ENCODE data around the gene ZNF439. TPM values are rescaled to one million over a fixed set of nuclear protein-coding genes. Genes with fewer than 3 reads are reported as not detected.
"Not testable (repeated sequence)": the region's sequence is repeated elsewhere in the genome, so short reads cannot be mapped to it uniquely, and the experiment has no call there.

The ZNF439 gene
- total RNA-seq: 0.60 TPM

- ATAC-seq (peak; percentile 93), DNase-seq (ENCODE audit: low spot score) (peak; percentile 72)
Measured at GRCh38 chr19:11848594-11849469, at the start of gene ZNF439. Gene ZNF439, plus strand, starts transcription at chr19:11848726. Its CDS starts 142 bp downstream, at chr19:11848868.

- no peak for DNase-seq (ENCODE audit: low spot score)
- ATAC-seq: no peak
Measured at GRCh38 chr19:11806354-11807098, 42.0 kb upstream of the ZNF439 start.

DNA sequence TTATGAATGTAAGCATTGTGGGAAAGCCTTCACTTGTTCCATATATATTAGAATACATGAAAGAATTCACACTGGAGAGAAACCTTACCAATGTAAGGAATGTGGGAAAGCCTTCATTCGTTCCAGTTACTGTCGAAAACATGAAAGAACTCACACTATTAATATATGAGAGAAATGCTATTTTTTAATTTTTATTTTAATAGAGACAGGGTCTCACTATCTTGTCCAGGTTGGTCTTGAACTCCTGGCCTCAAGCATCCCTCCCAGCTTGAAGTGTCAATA, 41.5 kb upstream of the ZNF439 start:
- ATAC-seq (no peak), DNase-seq (ENCODE audit: low spot score) (no peak)

GRCh38 chr19:11813703-11814028, 34.9 kb upstream of the ZNF439 start:
- ATAC-seq: peak; percentile 49
- DNase-seq (ENCODE audit: low spot score): no peak

- ATAC-seq: peak; percentile 99
Measured at GRCh38 chr19:11814029-11814699, 34.4 kb upstream of the ZNF439 start, which contains the start of gene ZNF440. Gene ZNF440, plus strand, starts transcription at chr19:11814273. Its CDS starts 175 bp downstream, at chr19:11814448.

DNA sequence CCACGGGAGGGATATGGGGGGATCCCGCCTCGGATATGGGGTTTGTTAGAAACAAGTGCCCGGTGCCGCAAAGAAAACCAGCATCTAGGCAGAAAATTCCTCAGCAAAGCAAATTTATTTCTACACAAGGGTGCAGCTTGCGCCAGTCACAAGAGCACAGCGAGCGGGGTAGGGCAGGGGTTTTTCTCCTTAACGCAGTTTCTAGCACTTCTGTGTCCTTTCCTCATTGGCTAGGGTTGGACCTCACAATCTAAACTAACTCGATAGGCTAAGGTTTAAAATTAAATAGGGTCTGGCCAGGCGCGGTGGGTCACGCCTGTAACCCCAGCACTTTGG, 33.9 kb upstream of the ZNF439 start:
- peak; percentile 31 for ATAC-seq
- DNase-seq (ENCODE audit: low spot score): no peak

More at GRCh38 chr19:11814029-11814699, 34.4 kb upstream of the ZNF439 start, which contains the start of gene ZNF440:
- peak; percentile 98 for DNase-seq (ENCODE audit: low spot score)

DNA sequence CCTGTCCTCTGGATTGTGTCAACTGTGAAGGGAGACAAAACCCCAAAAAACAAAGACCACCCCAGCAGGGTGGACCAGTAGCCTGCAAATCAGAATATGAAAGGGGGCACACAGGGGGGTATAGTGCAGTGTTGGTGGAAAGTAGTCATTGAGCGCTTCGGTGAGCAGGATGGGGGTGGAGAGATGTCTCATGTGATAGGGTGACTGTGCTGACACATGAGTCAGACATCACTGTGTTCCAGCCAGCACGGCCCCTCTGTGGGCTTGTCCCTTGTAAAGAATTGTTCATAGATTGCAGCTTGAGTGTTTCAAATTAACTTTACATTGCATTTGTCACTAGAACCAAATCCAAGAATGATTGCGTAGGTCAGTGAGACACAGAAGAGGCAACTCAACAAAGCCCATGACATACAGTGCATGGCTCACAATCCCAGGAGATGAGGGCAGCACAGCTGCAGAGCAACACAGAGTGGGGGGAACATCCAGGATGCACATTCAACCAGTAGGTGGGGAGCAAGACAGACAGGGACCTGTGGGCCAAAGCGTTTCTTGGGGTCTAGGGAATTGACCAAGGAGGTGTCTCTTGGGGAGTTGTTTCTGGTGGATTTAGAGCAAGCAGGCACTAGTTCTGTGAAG, 26.9 kb upstream of the ZNF439 start:
- DNase-seq (ENCODE audit: low spot score) (no peak), ATAC-seq (no peak)

DNA sequence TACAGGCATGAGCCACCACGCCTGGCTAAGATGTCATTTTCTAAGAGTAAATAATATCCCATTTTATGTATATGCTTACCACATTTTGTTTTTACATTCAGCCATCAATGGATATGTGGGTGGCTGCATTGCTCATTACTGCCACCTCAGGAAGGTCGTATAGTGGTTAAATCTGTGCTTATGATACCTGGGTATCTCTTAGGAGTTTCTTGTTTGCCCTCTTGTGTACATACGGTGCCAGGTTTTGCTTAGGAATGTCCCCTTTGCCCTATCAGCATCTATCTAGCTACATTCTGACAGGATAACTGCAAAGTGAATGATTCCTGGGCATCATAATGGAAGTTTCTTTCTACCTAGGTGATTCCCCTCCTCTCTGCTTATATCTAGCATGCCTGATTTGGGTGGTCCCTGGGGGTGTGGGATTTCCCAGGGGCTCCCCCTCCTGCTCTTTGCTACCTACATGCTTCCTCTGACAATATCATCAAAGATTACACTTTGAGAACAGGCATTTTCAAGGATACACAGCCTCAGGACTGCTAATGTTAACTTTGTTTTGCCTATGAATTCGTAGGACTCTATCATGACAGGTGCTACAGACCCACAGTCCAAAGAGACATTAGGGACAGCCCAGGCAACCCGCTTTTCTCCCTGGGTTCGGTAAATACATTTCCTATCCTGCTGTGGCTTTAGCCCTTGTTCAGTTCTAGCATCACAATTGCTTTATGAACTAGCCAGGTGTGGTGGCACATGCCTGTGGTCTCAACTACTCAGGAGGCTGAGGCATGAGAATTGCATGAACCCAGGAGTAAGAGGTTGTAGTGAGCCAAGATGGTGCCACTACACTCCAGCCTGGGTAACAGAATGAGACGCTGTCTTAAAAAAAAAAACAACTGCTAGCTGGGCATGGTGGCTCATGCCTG, 19.3 kb upstream of the ZNF439 start:
- ATAC-seq; DNase-seq (ENCODE audit: low spot score): not testable (repeated sequence)

- ATAC-seq (no peak), DNase-seq (ENCODE audit: low spot score) (no peak)
Measured at GRCh38 chr19:11832253-11832912, 16.1 kb upstream of the ZNF439 start.

GRCh38 chr19:11833541-11833940, 15.0 kb upstream of the ZNF439 start:
- ATAC-seq (no peak), DNase-seq (ENCODE audit: low spot score) (no peak)

DNA sequence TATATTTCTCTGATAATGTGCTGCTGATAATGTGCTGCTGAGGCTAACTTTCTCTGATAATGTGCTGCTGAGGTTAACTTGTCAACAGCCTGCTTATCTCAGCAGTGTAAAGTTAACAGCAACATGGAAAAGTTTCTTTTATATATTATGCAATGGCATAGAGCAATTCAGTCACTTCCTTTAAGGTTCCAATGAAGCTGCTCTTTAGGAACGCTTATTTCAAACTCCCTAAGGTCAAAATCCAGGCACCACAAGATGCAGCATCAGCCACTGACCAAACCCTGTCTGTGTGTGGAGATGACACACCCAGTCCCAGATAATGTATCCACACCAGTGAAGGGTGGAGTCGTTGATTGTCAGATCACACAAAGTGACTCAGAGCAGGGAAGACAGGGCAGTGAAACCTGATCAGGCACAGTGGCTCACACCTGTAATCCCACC, 12.9 kb upstream of the ZNF439 start:
- not testable (repeated sequence) for DNase-seq (ENCODE audit: low spot score); ATAC-seq

- no peak for ATAC-seq
- DNase-seq (ENCODE audit: low spot score): no peak
Measured at GRCh38 chr19:11843722-11844121, 4.8 kb upstream of the ZNF439 start.

- DNase-seq (ENCODE audit: low spot score); ATAC-seq: not testable (repeated sequence)
Measured at GRCh38 chr19:11847615-11848014, 911 bp upstream of the ZNF439 start.

- ATAC-seq: no peak
- no peak for DNase-seq (ENCODE audit: low spot score)
Measured at GRCh38 chr19:11848200-11848593, 329 bp upstream of the ZNF439 start.

DNA sequence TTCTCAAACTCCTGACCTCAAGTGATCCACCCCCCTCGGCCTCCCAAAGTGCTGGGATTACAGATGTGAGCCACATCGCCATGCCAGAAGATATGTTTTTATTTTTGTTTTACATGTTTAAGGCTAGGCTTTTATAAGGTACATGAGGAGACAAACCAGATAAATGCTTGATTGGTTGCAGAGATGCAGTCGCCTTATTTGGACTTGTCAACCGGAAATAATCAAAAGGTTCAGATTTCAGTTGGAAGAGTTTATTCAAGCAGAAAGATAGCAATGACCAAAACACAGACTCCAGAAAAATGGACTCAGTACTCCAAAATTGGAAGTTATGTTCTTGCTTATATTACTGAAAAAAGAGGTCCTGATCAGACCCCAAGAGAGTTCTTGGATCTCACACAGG, 1.8 kb downstream of the ZNF439 start:
- not testable (repeated sequence) for ATAC-seq; DNase-seq (ENCODE audit: low spot score)

DNA sequence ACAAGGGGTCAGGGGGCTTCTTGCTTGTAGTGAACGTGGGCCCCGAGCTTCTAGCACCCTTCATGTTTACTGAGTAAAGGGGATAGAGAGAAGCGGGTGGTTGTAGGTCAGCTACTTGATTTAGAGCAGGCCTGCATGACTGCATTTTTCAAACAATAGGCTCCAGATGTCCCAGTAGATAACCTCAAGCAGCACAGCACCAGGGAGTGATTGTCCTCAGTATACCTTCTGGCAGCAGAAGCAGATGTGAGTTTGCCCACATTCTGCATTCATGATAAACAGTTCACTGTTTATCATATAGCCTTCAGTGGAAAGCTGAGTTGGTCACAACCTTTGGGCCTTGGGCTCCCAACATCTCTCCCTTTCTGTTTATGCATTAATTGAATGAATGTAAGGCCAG, 4.8 kb downstream of the ZNF439 start:
- ATAC-seq: no peak
- DNase-seq (ENCODE audit: low spot score): no peak

- no peak for DNase-seq (ENCODE audit: low spot score)
- ATAC-seq: no peak
Measured at GRCh38 chr19:11856596-11857250, 8.2 kb downstream of the ZNF439 start.

DNA sequence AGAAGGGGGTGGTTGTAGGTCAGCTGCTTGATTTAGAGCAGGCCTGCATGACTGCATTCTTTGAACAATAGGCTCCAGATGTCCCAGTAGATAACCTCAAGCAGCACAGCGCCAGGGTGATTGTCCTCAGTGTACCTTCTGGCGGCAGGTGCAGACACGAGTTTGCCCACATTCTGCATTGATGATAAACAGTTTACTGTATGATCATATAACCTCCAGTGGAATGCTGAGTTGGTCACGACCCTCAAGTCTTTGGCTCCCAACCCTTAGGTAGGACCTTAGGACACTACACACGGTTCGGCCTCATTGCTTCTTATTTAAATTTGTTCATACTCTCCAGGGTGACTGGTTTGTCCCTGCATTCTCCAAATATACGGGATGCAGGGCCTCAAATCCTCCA, 12.2 kb downstream of the ZNF439 start:
- DNase-seq (ENCODE audit: low spot score): no peak
- no peak for ATAC-seq

GRCh38 chr19:11861301-11861700, 12.8 kb downstream of the ZNF439 start:
- DNase-seq (ENCODE audit: low spot score) (no peak), ATAC-seq (no peak)

Data from left lobe of liver (tissue), 2 donors.